ENCODE results near the gene BICC1. TPM values are rescaled to one million over a fixed set of nuclear protein-coding genes. Genes with fewer than 3 reads are reported as not detected.
A peak's percentile ranks its signal among the peaks of the same experiment; 100 is the strongest.

BICC1 gene
- polyA plus RNA-seq, 3 donors = 68.7 to 110 (median 73.0) TPM

- no peak for DNase-seq
These were observed 264.1 kb downstream of the BICC1 start for GRCh38 chr10:58776568-58777318.

- no peak for DNase-seq
These were observed 266.3 kb downstream of the BICC1 start for GRCh38 chr10:58778966-58779365.

- DNase-seq = no peak
These were observed 266.9 kb downstream of the BICC1 start for GRCh38 chr10:58779594-58779993.

- no peak for DNase-seq
These were observed 267.8 kb downstream of the BICC1 start for GRCh38 chr10:58780476-58780875.

- DNase-seq = peak; percentile 51
These were observed 269.3 kb downstream of the BICC1 start for GRCh38 chr10:58781873-58782488.

- DNase-seq = no peak
These were observed 270.5 kb downstream of the BICC1 start for GRCh38 chr10:58782876-58783851.

- DNase-seq = no peak
These were observed 271.7 kb downstream of the BICC1 start for GRCh38 chr10:58784361-58784760.

- no peak for DNase-seq
These were observed 272.7 kb downstream of the BICC1 start for GRCh38 chr10:58785354-58785753.

GRCh38 chr10:58791137-58791536 is 278.5 kb downstream of the BICC1 start:
- no peak for DNase-seq

GRCh38 chr10:58795560-58795959 is 282.9 kb downstream of the BICC1 start:
- no peak for DNase-seq

GRCh38 chr10:58796242-58796641 is 283.6 kb downstream of the BICC1 start:
- DNase-seq = no peak

GRCh38 chr10:58796824-58797223 is 284.2 kb downstream of the BICC1 start:
- no peak for DNase-seq

- no peak for DNase-seq
These were observed 284.7 kb downstream of the BICC1 start for GRCh38 chr10:58797356-58797755.

- DNase-seq = no peak
These were observed 289.4 kb downstream of the BICC1 start for GRCh38 chr10:58802047-58802446.

GRCh38 chr10:58806323-58806722 is 293.7 kb downstream of the BICC1 start:
- DNase-seq = no peak

GRCh38 chr10:58806970-58807628 is 294.4 kb downstream of the BICC1 start:
- DNase-seq = no peak

GRCh38 chr10:58807629-58808022 is 295.0 kb downstream of the BICC1 start:
- DNase-seq = no peak

- DNase-seq = no peak
These were observed 298.1 kb downstream of the BICC1 start for GRCh38 chr10:58810751-58811150.

- no peak for DNase-seq
These were observed 300.9 kb downstream of the BICC1 start for GRCh38 chr10:58813573-58813972.

- no peak for DNase-seq
These were observed 304.7 kb downstream of the BICC1 start for GRCh38 chr10:58817201-58817846.

- DNase-seq = peak; percentile 55
These were observed 306.2 kb downstream of the BICC1 start for GRCh38 chr10:58818900-58819299.
